HepG2 (cell line): Measurements from ENCODE around the gene RPP25L. TPM values are rescaled to one million over a fixed set of nuclear protein-coding genes. Genes with fewer than 3 reads are reported as not detected.

Source experiments
- ADNP ChIP-seq: sonication (generic); formaldehyde crosslinking; IDR thresholded peaks from 2 replicates; pipeline ENCODE4 v1.4.0; 2020; ENCODE audit warnings: missing genetic modification reagents
- CREB1 ChIP-seq, 2 experiments: fragments of 450-650 bp in 1 of 2; IDR thresholded peaks; 2 replicates each; pipeline ENCODE4 v1.6.1; 2016 to 2017; ENCODE audit warnings: control low read depth in 1 of 2, mild to moderate bottlenecking in 1 of 2, missing compliant biosample characterization in 1 of 2, missing genetic modification characterization in 1 of 2
- CREM ChIP-seq, 2 experiments: sonication (generic) in 1 of 2; formaldehyde crosslinking in 1 of 2; IDR thresholded peaks; 2 replicates each; pipeline versions ENCODE4 v1.4.0 to v1.6.1; 2016 to 2020; ENCODE audit warnings: antibody characterized with exemption in 1 of 2, mild to moderate bottlenecking in 1 of 2, missing genetic modification reagents in 1 of 2
- DPF2 ChIP-seq: sonication (generic); formaldehyde crosslinking; IDR thresholded peaks from 2 replicates; pipeline ENCODE4 v1.4.0; 2020; ENCODE audit warnings: mild to moderate bottlenecking, low read depth, missing genetic modification reagents, borderline replicate concordance
- GATAD1 ChIP-seq: IDR thresholded peaks from 2 replicates; pipeline ENCODE4 v1.6.1; 2016; ENCODE audit warnings: missing genetic modification reagents, missing compliant biosample characterization
- MTA1 ChIP-seq: sonication (generic); formaldehyde crosslinking; IDR thresholded peaks from 2 replicates; pipeline ENCODE4 v1.4.0; 2020; ENCODE audit warnings: missing genetic modification reagents, mild to moderate bottlenecking, borderline replicate concordance
- RXRB ChIP-seq: IDR thresholded peaks from 2 replicates; pipeline ENCODE4 v1.6.1; 2016; ENCODE audit warnings: borderline replicate concordance, missing genetic modification reagents, missing compliant biosample characterization
- SIX4 ChIP-seq: sonication (generic); formaldehyde crosslinking; IDR thresholded peaks from 2 replicates; pipeline ENCODE4 v1.4.0; 2020; ENCODE audit warnings: missing genetic modification reagents
- TCF12 ChIP-seq, 2 experiments: fragments of 450-650 bp in 1 of 2; sonication (generic) in 1 of 2; formaldehyde crosslinking in 1 of 2; IDR thresholded peaks; 2 replicates each; pipeline versions ENCODE4 v1.6.1 to v1.8.0; 2017 to 2022; ENCODE audit warnings: antibody characterized with exemption in 1 of 2, mild to moderate bottlenecking in 1 of 2, missing genetic modification reagents in 1 of 2, moderate library complexity in 1 of 2
- ZNF33B ChIP-seq: sonication (generic); formaldehyde crosslinking; IDR thresholded peaks from 2 replicates; pipeline ENCODE4 v1.5.1; 2020; ENCODE audit warnings: mild to moderate bottlenecking, missing genetic modification reagents
- ZNF432 ChIP-seq: sonication (generic); formaldehyde crosslinking; IDR thresholded peaks from 2 replicates; pipeline ENCODE4 v1.5.0; 2020; ENCODE audit warnings: missing genetic modification reagents, mild to moderate bottlenecking, borderline replicate concordance
- ZNF776 ChIP-seq: sonication (generic); formaldehyde crosslinking; IDR thresholded peaks from 2 replicates; pipeline ENCODE4 v1.4.0; 2020; ENCODE audit warnings: mild to moderate bottlenecking, missing genetic modification reagents
- ZNF891 ChIP-seq: sonication (generic); formaldehyde crosslinking; IDR thresholded peaks from 2 replicates; pipeline ENCODE4 v1.5.0; 2020; ENCODE audit warnings: mild to moderate bottlenecking, missing genetic modification reagents
- polyA plus RNA-seq, 8 experiments: library from polyadenylated mRNA; depleted of rRNA in 3 of 8; stranded (reverse) in 7 of 8; unstranded in 1 of 8; fragments of >200 nt; fragmentation: Illumina TruSeq in 4 of 8; extraction: Trizol in 4 of 8; gene quantifications; 2 replicates each; pipeline versions ENCODE4 v1.2.1 to v1.2.3, GENCODE V29; 2011 to 2016; ENCODE audit warnings: low read depth in 4 of 8, missing spikeins in 1 of 8, mixed read lengths in 1 of 8; ENCODE audit not compliant: insufficient read depth in 1 of 8
- total RNA-seq, 5 experiments: library from RNA; depleted of rRNA; stranded (reverse); fragments of >200 nt; fragmentation: Illumina TruSeq; extraction: Trizol; gene quantifications; 2 replicates each; pipeline ENCODE4 v1.2.3, GENCODE V29; 2016; ENCODE audit warnings: low read depth in 1 of 5
- TF ChIP-seq, protein P1 (sequence below): sonication (generic); formaldehyde crosslinking; IDR thresholded peaks from 2 replicates; pipeline ENCODE4 v1.4.0; 2020; ENCODE audit warnings: mild to moderate bottlenecking, missing genetic modification reagents
- TF ChIP-seq, protein P2 (sequence below): sonication (generic); formaldehyde crosslinking; conservative IDR thresholded peaks from 2 replicates; pipeline ENCODE4 v1.4.0; 2020; ENCODE audit warnings: missing genetic modification reagents
- TF ChIP-seq, protein P3 (sequence below): sonication (generic); formaldehyde crosslinking; IDR thresholded peaks from 2 replicates; pipeline ENCODE4 v1.8.0; 2022; ENCODE audit warnings: missing genetic modification reagents, mild to moderate bottlenecking, moderate library complexity, borderline replicate concordance

RPP25L gene
- total and polyA plus RNA-seq, 2 of the 13 experiments (the other 11 are each of a cell fraction or from before 2014, with no cell fraction given) = 24.5 to 27.3 TPM

DNA sequence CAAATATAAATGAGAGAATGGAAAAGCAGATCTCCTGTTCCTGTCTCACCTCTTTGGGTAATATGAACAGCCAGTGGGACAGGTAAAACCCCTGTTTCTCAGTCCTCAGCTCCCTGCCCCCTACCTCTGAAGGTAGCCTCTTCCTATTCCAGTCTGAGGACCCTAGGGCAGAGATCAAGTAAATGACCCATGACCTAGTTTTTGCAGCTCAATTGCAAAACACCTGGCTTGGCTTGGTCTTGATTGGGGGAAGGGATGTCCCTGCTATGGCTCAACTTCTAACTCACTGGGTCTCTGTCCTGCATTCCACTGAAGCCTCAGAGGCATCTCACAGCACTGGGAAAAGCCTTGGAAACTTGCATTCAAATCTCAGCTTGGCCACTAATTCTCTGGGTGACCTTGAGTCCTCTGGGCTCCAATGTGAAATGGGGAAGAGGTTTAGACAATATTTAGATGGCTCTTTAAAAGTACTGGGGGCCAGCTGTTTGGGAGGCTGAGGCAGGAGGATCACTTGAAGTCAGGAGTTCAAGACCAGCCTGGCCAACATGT lies 32.9 kb upstream of the RPP25L start (continued):
- TF ChIP-seq, protein P1, sequence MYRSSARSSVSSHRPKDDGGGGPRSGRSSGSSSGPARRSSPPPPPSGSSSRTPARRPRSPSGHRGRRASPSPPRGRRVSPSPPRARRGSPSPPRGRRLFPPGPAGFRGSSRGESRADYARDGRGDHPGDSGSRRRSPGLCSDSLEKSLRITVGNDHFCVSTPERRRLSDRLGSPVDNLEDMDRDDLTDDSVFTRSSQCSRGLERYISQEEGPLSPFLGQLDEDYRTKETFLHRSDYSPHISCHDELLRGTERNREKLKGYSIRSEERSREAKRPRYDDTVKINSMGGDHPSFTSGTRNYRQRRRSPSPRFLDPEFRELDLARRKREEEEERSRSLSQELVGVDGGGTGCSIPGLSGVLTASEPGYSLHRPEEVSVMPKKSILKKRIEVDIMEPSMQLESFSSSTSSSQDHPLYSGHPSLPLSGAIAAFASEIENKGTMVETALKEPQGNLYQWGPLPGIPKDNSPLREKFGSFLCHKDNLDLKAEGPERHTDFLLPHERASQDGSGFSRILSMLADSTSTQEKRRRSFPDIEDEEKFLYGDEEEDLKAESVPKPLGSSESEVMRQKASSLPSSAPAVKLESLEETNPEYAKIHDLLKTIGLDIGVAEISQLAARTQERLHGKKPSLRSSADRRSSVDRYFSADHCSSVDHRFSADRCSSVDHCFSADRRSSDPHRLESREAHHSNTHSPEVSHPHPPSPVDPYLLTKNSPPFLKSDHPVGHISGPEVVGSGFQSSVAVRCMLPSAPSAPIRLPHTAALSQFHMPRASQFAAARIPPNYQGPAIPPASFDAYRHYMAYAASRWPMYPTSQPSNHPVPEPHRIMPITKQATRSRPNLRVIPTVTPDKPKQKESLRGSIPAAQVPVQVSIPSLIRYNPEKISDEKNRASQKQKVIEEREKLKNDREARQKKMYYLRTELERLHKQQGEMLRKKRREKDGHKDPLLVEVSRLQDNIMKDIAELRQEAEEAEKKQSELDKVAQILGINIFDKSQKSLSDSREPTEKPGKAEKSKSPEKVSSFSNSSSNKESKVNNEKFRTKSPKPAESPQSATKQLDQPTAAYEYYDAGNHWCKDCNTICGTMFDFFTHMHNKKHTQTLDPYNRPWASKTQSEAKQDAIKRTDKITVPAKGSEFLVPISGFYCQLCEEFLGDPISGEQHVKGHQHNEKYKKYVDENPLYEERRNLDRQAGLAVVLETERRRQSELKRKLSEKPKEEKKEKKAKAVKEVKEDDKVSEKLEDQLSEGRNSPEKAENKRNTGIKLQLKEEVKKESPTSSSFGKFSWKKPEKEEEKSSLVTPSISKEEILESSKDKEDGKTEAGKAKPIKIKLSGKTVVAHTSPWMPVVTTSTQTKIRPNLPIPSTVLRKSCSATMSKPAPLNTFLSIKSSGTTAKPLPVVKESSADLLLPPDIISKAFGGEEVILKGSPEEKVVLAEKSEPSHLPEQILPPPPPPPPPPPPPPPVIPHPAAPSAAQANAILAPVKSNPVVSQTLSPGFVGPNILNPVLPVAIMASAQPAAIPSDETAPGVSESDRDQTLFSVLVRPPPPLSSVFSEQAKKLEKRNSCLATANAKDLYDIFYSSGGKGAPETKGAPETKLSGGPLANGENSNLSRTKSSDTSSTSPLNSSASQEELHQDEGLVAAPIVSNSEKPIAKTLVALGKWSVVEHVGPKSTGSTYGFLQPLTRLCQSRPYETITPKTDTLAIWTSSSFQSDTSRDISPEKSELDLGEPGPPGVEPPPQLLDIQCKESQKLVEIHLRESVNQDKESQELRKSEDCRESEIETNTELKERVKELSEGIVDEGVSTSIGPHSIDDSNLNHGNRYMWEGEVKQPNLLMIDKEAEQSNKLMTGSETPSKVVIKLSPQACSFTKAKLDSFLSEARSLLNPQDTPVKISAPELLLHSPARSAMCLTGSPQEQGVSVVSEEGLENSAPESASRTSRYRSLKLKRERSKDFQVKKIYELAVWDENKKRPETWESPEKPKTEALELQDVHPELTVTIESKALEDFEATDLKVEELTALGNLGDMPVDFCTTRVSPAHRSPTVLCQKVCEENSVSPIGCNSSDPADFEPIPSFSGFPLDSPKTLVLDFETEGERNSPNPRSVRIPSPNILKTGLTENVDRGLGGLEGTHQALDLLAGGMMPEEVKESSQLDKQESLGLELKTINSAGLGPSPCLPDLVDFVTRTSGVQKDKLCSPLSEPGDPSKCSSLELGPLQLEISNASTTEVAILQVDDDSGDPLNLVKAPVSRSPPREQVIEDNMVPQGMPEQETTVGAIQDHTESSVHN = peak; percentile 66; the same call in 1 of the 2 replicates
- TF ChIP-seq ZNF776 (CRISPR knock-in tag) = no peak
- no peak for TF ChIP-seq ZNF891
- 0 out of 2 replicates have a peak, but pooled peaks have one; percentile 44 for TF ChIP-seq DPF2 (CRISPR knock-in tag)
- TF ChIP-seq CREM (IDR thresholded peaks at IDR 0.05) = peak; percentile 50; the same call in 1 of the 2 replicates
- no peak for TF ChIP-seq CREM (CRISPR knock-in tag; IDR thresholded peaks at IDR 0.05)
- peak; percentile 100 for TF ChIP-seq RXRB (CRISPR knock-in tag)
- TF ChIP-seq ADNP = no peak
- no peak for TF ChIP-seq CREB1 (IDR thresholded peaks at IDR 0.05)
- TF ChIP-seq CREB1 (CRISPR knock-in tag; IDR thresholded peaks at IDR 0.05) = peak; percentile 53; the same call in 1 of the 2 replicates
- TF ChIP-seq TCF12 (IDR thresholded peaks at IDR 0.05) = no peak
- no peak for TF ChIP-seq TCF12 (CRISPR knock-in tag; IDR thresholded peaks at IDR 0.05)
- no peak for TF ChIP-seq ZNF33B
- TF ChIP-seq SIX4 (CRISPR knock-in tag) = 0 out of 2 replicates have a peak, but pooled peaks have one; percentile 40
- TF ChIP-seq ZNF432 (CRISPR knock-in tag) = no peak
- TF ChIP-seq GATAD1 (CRISPR knock-in tag) = peak; percentile 26; the same call in 1 of the 2 replicates
- peak; percentile 36; the same call in 1 of the 2 replicates for TF ChIP-seq MTA1
- TF ChIP-seq, protein P2, sequence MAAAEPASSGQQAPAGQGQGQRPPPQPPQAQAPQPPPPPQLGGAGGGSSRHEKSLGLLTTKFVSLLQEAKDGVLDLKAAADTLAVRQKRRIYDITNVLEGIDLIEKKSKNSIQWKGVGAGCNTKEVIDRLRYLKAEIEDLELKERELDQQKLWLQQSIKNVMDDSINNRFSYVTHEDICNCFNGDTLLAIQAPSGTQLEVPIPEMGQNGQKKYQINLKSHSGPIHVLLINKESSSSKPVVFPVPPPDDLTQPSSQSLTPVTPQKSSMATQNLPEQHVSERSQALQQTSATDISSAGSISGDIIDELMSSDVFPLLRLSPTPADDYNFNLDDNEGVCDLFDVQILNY = no peak
- TF ChIP-seq, protein P3, sequence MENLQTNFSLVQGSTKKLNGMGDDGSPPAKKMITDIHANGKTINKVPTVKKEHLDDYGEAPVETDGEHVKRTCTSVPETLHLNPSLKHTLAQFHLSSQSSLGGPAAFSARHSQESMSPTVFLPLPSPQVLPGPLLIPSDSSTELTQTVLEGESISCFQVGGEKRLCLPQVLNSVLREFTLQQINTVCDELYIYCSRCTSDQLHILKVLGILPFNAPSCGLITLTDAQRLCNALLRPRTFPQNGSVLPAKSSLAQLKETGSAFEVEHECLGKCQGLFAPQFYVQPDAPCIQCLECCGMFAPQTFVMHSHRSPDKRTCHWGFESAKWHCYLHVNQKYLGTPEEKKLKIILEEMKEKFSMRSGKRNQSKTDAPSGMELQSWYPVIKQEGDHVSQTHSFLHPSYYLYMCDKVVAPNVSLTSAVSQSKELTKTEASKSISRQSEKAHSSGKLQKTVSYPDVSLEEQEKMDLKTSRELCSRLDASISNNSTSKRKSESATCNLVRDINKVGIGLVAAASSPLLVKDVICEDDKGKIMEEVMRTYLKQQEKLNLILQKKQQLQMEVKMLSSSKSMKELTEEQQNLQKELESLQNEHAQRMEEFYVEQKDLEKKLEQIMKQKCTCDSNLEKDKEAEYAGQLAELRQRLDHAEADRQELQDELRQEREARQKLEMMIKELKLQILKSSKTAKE (CRISPR knock-in tag) = peak; percentile 53; the same call in 1 of the 2 replicates
